GM13976 (cell line): ENCODE measurements around the gene LNPK.

ENCODE experiments used
- DNase-seq: peaks from one replicate; pipeline ENCODE4 v3.0.0; 2012; ENCODE audit warnings: low spot score
- CTCF ChIP-seq: IDR thresholded peaks from 2 replicates; pipeline ENCODE4 v1.5.1; 2012; ENCODE audit warnings: borderline replicate concordance, mild to moderate bottlenecking; ENCODE audit not compliant: insufficient read depth; ENCODE audit errors: extremely low read depth, missing control alignments, control extremely low read depth
- in situ Hi-C: fragments of 300-500 bp; cut with MboI; formaldehyde crosslinking; loops from one replicate; pipeline ENCODE4 v1.12.0; 2022; ENCODE audit warnings: low sequenced_read_pairs, mixed read lengths, inconsistent platforms; ENCODE audit not compliant: unreplicated experiment

LNPK gene

GRCh38 chr2:176024083-176024482, 22.0 kb upstream of the LNPK start:
- TF ChIP-seq CTCF = no peak
- DNase-seq = no peak
- in situ Hi-C loops = no loop called here

DNA sequence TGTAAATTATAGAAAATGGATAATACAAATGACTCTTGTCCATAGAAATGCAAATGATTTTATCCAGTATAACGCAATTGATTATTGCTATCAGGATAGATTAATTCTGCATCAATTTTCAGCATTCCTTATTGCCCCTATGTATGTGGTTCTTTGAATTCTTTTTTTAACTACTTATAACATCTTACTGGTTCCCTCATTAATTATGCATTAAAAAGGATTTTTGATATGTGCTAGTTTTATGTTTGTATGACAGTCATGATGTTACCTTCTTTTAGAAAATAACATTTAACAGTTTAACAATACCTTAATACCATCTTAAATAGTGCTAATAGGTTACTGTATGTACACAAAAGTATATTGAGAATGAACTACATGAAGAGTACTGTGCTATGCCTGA, 20.0 kb upstream of the LNPK start:
- in situ Hi-C loops = no loop called here
- TF ChIP-seq CTCF = no peak

DNA sequence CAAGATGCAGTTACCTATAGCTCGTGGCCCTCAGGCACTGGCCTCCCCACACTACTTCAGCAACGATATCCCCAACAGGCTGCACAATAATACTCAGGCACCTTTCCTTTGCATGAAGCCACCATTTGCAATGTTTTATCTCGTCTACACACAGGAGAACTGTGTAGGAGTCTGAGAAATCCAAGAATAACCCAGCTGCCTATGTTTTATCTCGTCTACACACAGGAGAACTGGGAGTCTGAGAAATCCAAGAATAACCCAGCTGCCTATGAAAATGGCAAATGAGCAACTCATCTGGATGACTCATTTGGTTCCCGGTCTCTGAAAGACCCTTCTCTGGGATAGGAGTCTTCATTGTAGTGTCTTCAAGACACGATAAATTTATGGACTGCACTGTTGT, 18.3 kb upstream of the LNPK start:
- in situ Hi-C loops = no loop called here
- TF ChIP-seq CTCF = no peak

More for the DNA sequence above, 20.0 kb upstream of the LNPK start:
- no peak for DNase-seq

DNA sequence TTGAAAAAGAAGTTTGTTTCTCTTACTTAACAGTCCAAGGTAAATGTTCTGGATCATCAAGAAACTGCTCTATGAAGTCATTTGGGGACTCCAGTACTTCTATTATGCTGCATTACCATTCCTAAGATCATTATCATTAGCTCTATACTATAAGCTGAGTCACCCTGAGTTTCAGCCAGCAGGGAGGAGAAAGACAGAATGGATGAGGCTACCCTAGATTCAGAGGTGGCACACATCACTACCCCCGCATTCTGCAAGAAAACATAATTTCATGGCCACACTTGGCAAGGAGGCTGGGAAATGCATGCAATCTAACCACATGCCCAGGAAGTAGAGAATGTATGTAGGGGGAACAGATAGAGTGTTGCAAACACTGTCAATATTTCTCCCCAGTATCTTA, 16.6 kb upstream of the LNPK start:
- in situ Hi-C loops = no loop called here
- no peak for DNase-seq
- no peak for TF ChIP-seq CTCF

More for the DNA sequence above, 18.3 kb upstream of the LNPK start:
- DNase-seq = no peak

- in situ Hi-C loops = no loop called here
- no peak for TF ChIP-seq CTCF
- DNase-seq = no peak
Measured at GRCh38 chr2:176009445-176009844, 7.4 kb upstream of the LNPK start.

DNA sequence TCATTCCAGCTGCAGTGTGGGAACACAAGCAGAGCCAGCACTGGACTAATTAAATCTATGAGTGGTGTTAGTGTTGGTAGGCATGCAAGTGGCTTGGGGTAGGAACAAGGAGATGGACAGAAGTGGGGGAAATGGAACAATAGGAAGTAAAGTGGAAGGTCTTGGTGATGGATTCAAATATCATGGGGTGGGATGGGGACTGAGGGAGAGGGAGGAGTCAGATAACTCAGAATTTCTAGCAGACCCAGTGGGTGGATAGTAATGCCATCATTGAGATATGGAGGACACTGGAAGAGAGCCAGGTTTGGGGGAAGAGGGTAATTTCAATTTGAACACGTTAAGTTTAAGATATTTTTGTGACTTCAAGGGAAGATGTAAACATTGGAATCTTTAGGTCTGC, 2.9 kb upstream of the LNPK start:
- no peak for DNase-seq
- in situ Hi-C loops = no loop called here
- TF ChIP-seq CTCF = no peak

DNA sequence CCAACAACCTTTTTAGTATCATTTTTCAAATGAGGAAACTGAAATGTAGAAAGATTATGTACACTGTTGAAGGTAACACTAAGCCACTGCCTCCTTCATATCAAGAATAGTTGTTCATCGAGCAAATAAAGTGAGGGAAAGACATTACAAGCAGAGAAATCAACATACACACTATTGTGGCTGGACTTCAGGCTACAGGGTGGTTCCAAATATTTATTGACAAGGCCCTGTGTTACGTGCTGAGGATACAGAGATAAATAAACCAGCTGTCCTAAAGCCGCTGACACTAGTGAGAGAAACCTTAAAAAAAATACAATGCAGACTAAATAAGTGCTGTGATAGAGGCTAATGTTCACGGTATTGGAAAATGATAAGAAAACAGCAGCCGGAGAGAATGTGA, 1.9 kb upstream of the LNPK start:
- no peak for TF ChIP-seq CTCF
- DNase-seq = no peak
- in situ Hi-C loops = no loop called here
